Heart left ventricle (tissue), 16 donors: ENCODE data around the gene MPPED2. TPM values are rescaled to one million over a fixed set of nuclear protein-coding genes. Genes with fewer than 3 reads are reported as not detected.
A peak's percentile ranks its signal among the peaks of the same experiment; 100 is the strongest.

Experiments
- ATAC-seq, 4 donors: fragments of 200-7000 bp; cut with Tn5 transposase; one replicate each; pipeline ENCODE4 v1.9.1; 2020 to 2022; ENCODE audit warnings: moderate library complexity in 4 of 4, mild to moderate bottlenecking in 3 of 4, moderate number of reproducible peaks in 1 of 4
- DNase-seq, 5 donors: peaks; one replicate each; pipeline ENCODE4 v3.0.0-alpha.2; 2020
- H3K27ac ChIP-seq, 12 donors: fragments of 200-600 bp; sonication (generic) in 4 of 12; one replicate each; pipeline versions ENCODE4 v1.5.0 to v1.8.0; 2016 to 2022; ENCODE audit warnings: mild to moderate bottlenecking in 2 of 12
- H3K27me3 ChIP-seq, 9 donors: fragments of 200-600 bp; sonication (generic) in 2 of 9; one replicate each; pipeline versions ENCODE4 v1.5.1 to v1.8.0; 2016 to 2022; ENCODE audit warnings: mild to moderate bottlenecking in 3 of 9
- H3K36me3 ChIP-seq, 9 donors: fragments of 200-600 bp; sonication (generic) in 2 of 9; one replicate each; pipeline versions ENCODE4 v1.5.0 to v1.8.0; 2018 to 2022; ENCODE audit warnings: mild to moderate bottlenecking in 2 of 9
- H3K4me1 ChIP-seq, 12 donors: fragments of 200-600 bp; sonication (generic) in 4 of 12; one replicate each; pipeline versions ENCODE4 v1.5.0 to v1.8.0; 2016 to 2022; ENCODE audit warnings: mild to moderate bottlenecking in 3 of 12
- H3K4me3 ChIP-seq, 12 donors: fragments of 200-600 bp; sonication (generic) in 4 of 12; one replicate each; pipeline versions ENCODE4 v1.5.0 to v1.8.0; 2017 to 2022; ENCODE audit warnings: mild to moderate bottlenecking in 9 of 12, moderate library complexity in 4 of 12
- H3K9me3 ChIP-seq, 12 donors: fragments of 200-600 bp; sonication (generic) in 4 of 12; one replicate each; pipeline versions ENCODE4 v1.5.0 to v1.8.0; 2016 to 2022; ENCODE audit warnings: mild to moderate bottlenecking in 1 of 12
- CTCF ChIP-seq, 12 donors: fragments of 200-600 bp; sonication (generic) in 4 of 12; IDR thresholded peaks; one replicate each; pipeline versions ENCODE4 v1.5.0 to v1.8.0; 2018 to 2022; ENCODE audit warnings: antibody characterized with exemption in 12 of 12, mild to moderate bottlenecking in 5 of 12
- POLR2A ChIP-seq, 2 donors: fragments of 450-650 bp; IDR thresholded peaks; one replicate each; pipeline ENCODE4 v1.6.1; 2017; ENCODE audit warnings: antibody characterized with exemption in 2 of 2, mild to moderate bottlenecking in 2 of 2, moderate library complexity in 2 of 2
- whole genome bisulfite sequencing, 4 donors: extraction: QIAGEN DNeasy Blood & Tissue Kit in 2 of 4; methylation state at CpG; one replicate each; pipeline versions ENCODE4 v1.1.5 to v1.1.7; 2013 to 2018; 5-methylcytosine and 5-hydroxymethylcytosine counted together
- intact Hi-C, 10 donors: fragments of 100-400 bp; cut with DNase I; formaldehyde crosslinking; loops; one replicate each; pipeline versions ENCODE4 v1.11.1 to v1.14.2; 2022
- polyA plus RNA-seq, 2 donors: library from polyadenylated mRNA; stranded (reverse); fragments of 200-250 nt; gene quantifications; one replicate each; pipeline ENCODE4 v1.2.3, GENCODE V29; 2013
- total RNA-seq, 9 donors: library from RNA; depleted of rRNA in 2 of 9; stranded (reverse); fragments of >200 nt in 2 of 9; fragmentation: NEBNext Ultra II Directional in 3 of 9; extraction: Animal tissue kit (Norgen Biotek cat#: 25700) in 3 of 9; gene quantifications; one replicate each; pipeline versions ENCODE4 v1.1.0 to v1.2.4, GENCODE V29; 2016 to 2023
- donor health status: ischemic (EF 13 %, LVEDD 7.1; RV severe dilation, severe dysfunction).
- donor health status: healthy with polysubstance abuse.
- donor health status: DM: no; HTN: yes; CAD: no.
- donor health status: DM: no; HTN: no; CAD: no.
- donor health status: ischemic (EF 25% LVEDD 6.9; RV normal size, moderate dysfunction).
- donor health status: ischemic (EF 25% LVEDD 5.7; RV mildly dilated, moderate dysfunction).
- donor health status: healthy.
- donor health status: DM: yes; HTN: yes; CAD: no.
- donor health status: ischemic (EF 35%, LVEDD 5.7; RV mildly dilated, moderate dysfunction).
- donor health status: nonischemic (EF 11% LVEDD 7.7; RV severe dilation, severe dysfunction).
- donor health status: DM: yes; HTN: yes; CAD: no.
- donor health status: PGD.
- donor health status: ischemic (EF 29% LVEDD 5.4; RV normal size, mild dysfunction).
- donor health status: nonischemic (EF 23%, LVEDD 6.1; RV moderate dilation, normal function).

MPPED2 gene
- total and polyA plus RNA-seq, 11 donors, result 2.7 to 14.3 (median 8.4) TPM

DNA sequence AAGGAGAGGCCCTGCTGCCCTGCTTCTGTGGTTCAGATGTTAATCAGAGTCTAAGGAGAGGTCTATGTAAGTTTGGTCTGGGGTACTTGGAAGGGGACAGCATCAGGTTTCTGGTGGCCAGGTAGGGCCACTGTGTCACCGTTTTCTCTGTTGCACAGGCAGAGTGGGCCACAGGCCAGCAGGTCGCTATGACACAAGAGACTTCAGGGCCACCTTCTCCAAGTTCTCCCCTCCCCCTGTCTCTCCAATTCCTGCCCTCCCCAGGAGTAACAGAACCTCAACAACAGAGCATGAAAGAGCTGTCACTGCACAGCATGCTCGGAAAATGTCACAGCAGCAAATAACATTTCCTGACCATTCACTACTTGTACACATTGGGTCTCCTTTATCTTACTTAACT is 58.6 kb downstream of the MPPED2 start:
- intact Hi-C loops, result no loop called here
- Histone ChIP-seq H3K4me3 (no peak overlapping the region), H3K27me3 (no peaks in the 10 kb centered on the region), H3K27ac (no peak overlapping the region), H3K36me3 (no peaks in the 10 kb centered on the region), H3K4me1 (peaks cover 0 to 13% (median 0%) of the 10 kb centered on the region in 12 donors), H3K9me3 (no peaks in the 10 kb centered on the region)
- DNase-seq (no peak), ATAC-seq (no peak)
- TF ChIP-seq CTCF (IDR thresholded peaks at IDR 0.05) (no peak), POLR2A (IDR thresholded peaks at IDR 0.05) (no peak)
- WGBS, 4 donors, result 65 to 73% (median 70%) methylated on average over 3 of the region's 3 CpGs

DNA sequence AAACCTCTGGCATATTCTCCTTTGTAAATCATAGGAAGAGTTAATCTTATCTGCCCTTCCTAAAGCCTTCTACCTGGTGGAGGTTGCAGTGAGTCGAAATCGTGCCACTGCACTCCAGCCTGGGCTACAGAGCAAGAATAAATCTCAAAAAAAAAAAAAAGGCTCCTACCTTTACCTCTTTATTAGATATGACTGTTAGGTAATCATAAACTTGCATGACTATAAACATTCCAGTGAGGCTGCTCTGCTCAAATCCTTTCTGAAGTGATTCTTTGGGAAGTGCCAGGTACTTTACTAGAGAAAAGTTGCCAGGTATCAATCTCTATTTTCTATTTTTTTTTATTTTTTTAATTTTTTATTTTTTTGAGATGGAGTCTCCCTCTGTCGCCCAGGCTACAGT is 59.6 kb downstream of the MPPED2 start:
- DNase-seq, result no peak
- no peaks in the 10 kb centered on the region for H3K9me3 ChIP-seq
- no peak for ATAC-seq
- no peaks in the 10 kb centered on the region for H3K27me3 ChIP-seq
- 79 to 87% (median 85%) methylated on average over 3 of the region's 3 CpGs for WGBS, 4 donors
- TF ChIP-seq POLR2A (IDR thresholded peaks at IDR 0.05) (no peak), CTCF (IDR thresholded peaks at IDR 0.05) (no peak)
- no peaks in the 10 kb centered on the region for H3K36me3 ChIP-seq
- no peak overlapping the region for H3K27ac ChIP-seq
- intact Hi-C loops, result no loop called here
- no peak overlapping the region for H3K4me3 ChIP-seq
- peaks cover 0 to 16% (median 0%) of the 10 kb centered on the region in 12 donors for H3K4me1 ChIP-seq

DNA sequence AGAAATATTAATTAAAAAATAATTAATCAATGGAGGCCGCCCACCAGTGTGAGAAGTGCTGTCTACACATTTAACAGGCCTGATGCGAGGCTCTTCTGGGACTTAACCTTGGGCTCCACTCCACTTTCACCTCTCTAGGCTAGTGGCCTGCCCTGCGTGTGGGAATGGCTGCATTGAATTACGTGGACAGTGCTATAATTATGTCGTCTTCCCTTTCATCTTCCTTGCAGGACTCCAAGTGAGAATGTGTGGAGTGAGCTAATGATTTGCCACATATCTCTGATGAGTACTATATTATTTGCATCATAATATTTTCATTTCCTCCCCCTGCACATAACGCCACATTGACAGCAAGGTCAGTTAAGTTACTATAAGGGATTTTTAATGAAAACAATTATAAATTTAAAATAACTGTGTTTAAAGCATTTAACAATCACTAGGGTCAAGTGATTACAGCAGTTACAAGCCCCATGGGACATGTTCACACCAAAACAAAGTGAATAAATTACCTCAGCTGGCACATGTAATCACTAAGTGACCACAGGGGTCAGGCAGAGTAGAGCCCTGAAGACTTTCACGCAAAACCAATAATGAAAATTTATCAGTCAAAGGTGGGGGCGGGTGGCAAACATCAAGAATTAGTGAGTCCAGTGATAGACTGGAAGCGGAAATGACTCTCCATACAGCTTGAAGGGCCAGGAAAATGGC is 63.5 kb downstream of the MPPED2 start:
- no peak overlapping the region for H3K27ac ChIP-seq
- no peak for DNase-seq
- H3K27me3 ChIP-seq, result no peaks in the 10 kb centered on the region
- no peak overlapping the region for H3K4me3 ChIP-seq
- ATAC-seq, result peak in 1 of 4 donors; percentile 29
- H3K9me3 ChIP-seq, result no peaks in the 10 kb centered on the region
- H3K36me3 ChIP-seq, result no peaks in the 10 kb centered on the region
- intact Hi-C loops, result no loop called here
- H3K4me1 ChIP-seq, result peaks cover 0 to 16% (median 0%) of the 10 kb centered on the region in 12 donors
- TF ChIP-seq POLR2A (IDR thresholded peaks at IDR 0.05) (no peak), CTCF (IDR thresholded peaks at IDR 0.05) (no peak)
- 77 to 85% (median 82%) methylated on average over 9 of the region's 9 CpGs for WGBS, 4 donors

DNA sequence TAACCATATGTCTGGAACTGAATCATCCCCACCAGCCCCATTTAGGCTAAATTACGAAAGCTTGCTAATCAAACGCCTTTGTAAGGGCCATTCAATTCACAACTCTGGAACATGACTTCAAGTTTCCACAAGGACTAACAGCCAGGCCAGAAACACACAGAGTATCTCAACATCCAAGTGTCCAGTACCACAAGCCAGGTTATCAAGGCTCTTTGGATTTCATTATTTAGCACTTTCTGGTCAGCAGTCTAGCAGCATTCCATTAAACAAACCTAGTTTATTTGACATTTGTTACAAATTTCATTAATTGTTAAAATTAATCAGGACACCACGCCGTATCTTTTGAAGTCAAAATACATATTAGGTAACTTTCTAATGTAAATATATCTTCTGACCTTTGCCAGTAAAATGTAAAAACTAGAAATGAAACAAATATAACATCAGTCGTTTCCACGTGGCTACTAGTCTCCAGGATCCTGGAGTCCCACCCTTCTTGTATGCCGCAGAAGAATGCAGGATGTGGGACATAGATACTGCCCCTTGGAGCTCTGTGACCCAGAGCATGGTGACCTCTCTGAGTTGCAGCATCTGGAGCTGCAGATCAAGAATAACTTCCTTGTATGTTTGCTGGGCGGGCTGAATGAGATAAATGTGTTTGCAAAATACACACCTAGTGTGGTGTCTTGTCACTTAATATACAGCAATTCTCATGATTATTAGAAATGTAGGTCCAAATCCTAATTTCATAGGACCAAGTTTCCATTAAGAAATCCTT is 64.7 kb downstream of the MPPED2 start:
- no peaks in the 10 kb centered on the region for H3K9me3 ChIP-seq
- ATAC-seq (no peak), DNase-seq (no peak)
- no peak overlapping the region for H3K27ac ChIP-seq
- peaks cover 0 to 12% (median 0%) of the 10 kb centered on the region in 12 donors for H3K4me1 ChIP-seq
- intact Hi-C loops, result no loop called here
- H3K27me3 ChIP-seq, result no peaks in the 10 kb centered on the region
- 63 to 76% (median 70%) methylated on average over 8 of the region's 8 CpGs for WGBS, 4 donors
- no peaks in the 10 kb centered on the region for H3K36me3 ChIP-seq
- no peak overlapping the region for H3K4me3 ChIP-seq
- no peak for TF ChIP-seq POLR2A (IDR thresholded peaks at IDR 0.05)
- TF ChIP-seq CTCF (IDR thresholded peaks at IDR 0.05), result no peak
